SK-N-SH treated with all-trans-retinoic acid at 6 μM for 48 hours (cell line): Measurements from ENCODE around the gene UBA1.
A peak's percentile ranks its signal among the peaks of the same experiment; 100 is the strongest.

ENCODE experiments used
- ATAC-seq: fragments of 200-7000 bp; cut with Tn5 transposase; 3 replicates; pipeline ENCODE4 v1.9.1; 2020; ENCODE audit warnings: mild to moderate bottlenecking, moderate library complexity
- BACH2 ChIP-seq: fragments of 250-450 bp; sonication (Bioruptor Pico); IDR thresholded peaks from 2 replicates; pipeline ENCODE4 v1.9.0; 2021; ENCODE audit warnings: mild to moderate bottlenecking, borderline replicate concordance
- CREB5 ChIP-seq: fragments of 250-450 bp; sonication (Bioruptor Pico); IDR thresholded peaks from 2 replicates; pipeline ENCODE4 v1.5.1; 2020; ENCODE audit warnings: low read depth, mild to moderate bottlenecking, moderate library complexity
- CSDC2 ChIP-seq: fragments of 250-450 bp; sonication (Bioruptor Pico); IDR thresholded peaks from 2 replicates; pipeline ENCODE4 v1.5.0; 2020; ENCODE audit warnings: mild to moderate bottlenecking, moderate library complexity
- CSRNP3 ChIP-seq: fragments of 250-450 bp; sonication (Bioruptor Pico); IDR thresholded peaks from 2 replicates; pipeline ENCODE4 v1.5.1; 2021; ENCODE audit warnings: mild to moderate bottlenecking, moderate library complexity
- ESRRG ChIP-seq: fragments of 250-450 bp; sonication (Bioruptor Pico); IDR thresholded peaks from 2 replicates; pipeline ENCODE4 v1.6.1; 2021; ENCODE audit warnings: mild to moderate bottlenecking
- GLIS3 ChIP-seq: fragments of 250-450 bp; sonication (Bioruptor Pico); IDR thresholded peaks from 2 replicates; pipeline ENCODE4 v1.5.0; 2020; ENCODE audit warnings: mild to moderate bottlenecking, moderate library complexity
- OSR1 ChIP-seq: fragments of 250-450 bp; sonication (Bioruptor Pico); IDR thresholded peaks from 2 replicates; pipeline ENCODE4 v1.8.0; 2022; ENCODE audit warnings: moderate library complexity, mild to moderate bottlenecking, inconsistent platforms
- PPARA ChIP-seq: fragments of 250-450 bp; sonication (Bioruptor Pico); IDR thresholded peaks from 2 replicates; pipeline ENCODE4 v1.5.0; 2020; ENCODE audit warnings: mild to moderate bottlenecking, borderline replicate concordance
- RARB ChIP-seq: fragments of 250-450 bp; sonication (Bioruptor Pico); IDR thresholded peaks from 2 replicates; pipeline ENCODE4 v1.8.0; 2021; ENCODE audit warnings: mild to moderate bottlenecking, moderate library complexity
- SNAI2 ChIP-seq: fragments of 250-450 bp; sonication (Bioruptor Pico); IDR thresholded peaks from 2 replicates; pipeline ENCODE4 v1.5.0; 2020; ENCODE audit warnings: mild to moderate bottlenecking, moderate library complexity
- TSHZ2 ChIP-seq: fragments of 250-450 bp; sonication (Bioruptor Pico); IDR thresholded peaks from 2 replicates; pipeline ENCODE4 v1.5.0; 2020; ENCODE audit warnings: mild to moderate bottlenecking, moderate library complexity
- ZC3H10 ChIP-seq: fragments of 250-450 bp; sonication (Bioruptor Pico); IDR thresholded peaks from 2 replicates; pipeline ENCODE4 v1.5.1; 2021; ENCODE audit warnings: mild to moderate bottlenecking, moderate library complexity
- ZFP3 ChIP-seq: fragments of 250-450 bp; sonication (Bioruptor Pico); IDR thresholded peaks from 2 replicates; pipeline ENCODE4 v1.5.0; 2020; ENCODE audit warnings: mild to moderate bottlenecking, moderate library complexity
- ZFP30 ChIP-seq: fragments of 450-650 bp; formaldehyde crosslinking; IDR thresholded peaks from 2 replicates; pipeline ENCODE4 v1.5.0; 2022; ENCODE audit warnings: mild to moderate bottlenecking, moderate library complexity
- ZNF70 ChIP-seq: fragments of 450-650 bp; formaldehyde crosslinking; IDR thresholded peaks from 2 replicates; pipeline ENCODE4 v1.5.0; 2020; ENCODE audit warnings: mild to moderate bottlenecking, moderate library complexity
- ZNF8 ChIP-seq: fragments of 450-650 bp; formaldehyde crosslinking; IDR thresholded peaks from 2 replicates; pipeline ENCODE4 v1.5.0; 2020; ENCODE audit warnings: mild to moderate bottlenecking, moderate library complexity
- TF ChIP-seq, protein P1 (sequence below): fragments of 250-450 bp; sonication (Bioruptor Pico); IDR thresholded peaks from 2 replicates; pipeline ENCODE4 v1.8.0; 2020; ENCODE audit warnings: mild to moderate bottlenecking, moderate library complexity, borderline replicate concordance
- TF ChIP-seq, protein P2 (sequence below): fragments of 250-450 bp; sonication (Bioruptor Pico); IDR thresholded peaks from 2 replicates; pipeline ENCODE4 v1.8.0; 2021; ENCODE audit warnings: low read depth, mild to moderate bottlenecking, moderate library complexity, borderline replicate concordance

Gene UBA1

GRCh38 chrX:47204970-47205369 is 11.3 kb downstream of the UBA1 start:
- TF ChIP-seq ZNF70 (CRISPR knock-in tag) (no peak), CSDC2 (no peak), ZFP3 (CRISPR knock-in tag) (no peak), ZNF8 (CRISPR knock-in tag) (no peak)
- TF ChIP-seq, protein P1, sequence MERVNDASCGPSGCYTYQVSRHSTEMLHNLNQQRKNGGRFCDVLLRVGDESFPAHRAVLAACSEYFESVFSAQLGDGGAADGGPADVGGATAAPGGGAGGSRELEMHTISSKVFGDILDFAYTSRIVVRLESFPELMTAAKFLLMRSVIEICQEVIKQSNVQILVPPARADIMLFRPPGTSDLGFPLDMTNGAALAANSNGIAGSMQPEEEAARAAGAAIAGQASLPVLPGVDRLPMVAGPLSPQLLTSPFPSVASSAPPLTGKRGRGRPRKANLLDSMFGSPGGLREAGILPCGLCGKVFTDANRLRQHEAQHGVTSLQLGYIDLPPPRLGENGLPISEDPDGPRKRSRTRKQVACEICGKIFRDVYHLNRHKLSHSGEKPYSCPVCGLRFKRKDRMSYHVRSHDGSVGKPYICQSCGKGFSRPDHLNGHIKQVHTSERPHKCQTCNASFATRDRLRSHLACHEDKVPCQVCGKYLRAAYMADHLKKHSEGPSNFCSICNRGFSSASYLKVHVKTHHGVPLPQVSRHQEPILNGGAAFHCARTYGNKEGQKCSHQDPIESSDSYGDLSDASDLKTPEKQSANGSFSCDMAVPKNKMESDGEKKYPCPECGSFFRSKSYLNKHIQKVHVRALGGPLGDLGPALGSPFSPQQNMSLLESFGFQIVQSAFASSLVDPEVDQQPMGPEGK (CRISPR knock-in tag), result no peak
- peak; percentile 36; the same call in 1 of the 3 replicates for ATAC-seq

DNA sequence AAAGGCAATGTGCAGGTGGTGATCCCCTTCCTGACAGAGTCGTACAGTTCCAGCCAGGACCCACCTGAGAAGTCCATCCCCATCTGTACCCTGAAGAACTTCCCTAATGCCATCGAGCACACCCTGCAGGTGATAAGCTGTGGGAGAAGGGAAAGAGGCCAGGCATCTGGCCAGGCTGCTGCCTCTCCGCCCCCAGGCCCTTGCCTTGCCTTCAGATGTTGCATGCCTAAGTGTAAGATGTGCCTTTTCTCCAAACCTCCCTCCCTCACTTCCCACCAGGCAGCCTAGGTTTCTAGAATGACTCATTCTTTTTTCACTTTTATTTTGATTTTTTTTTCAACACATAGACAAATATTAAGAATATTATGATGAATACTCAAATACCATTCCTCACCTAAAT is 12.7 kb downstream of the UBA1 start:
- ATAC-seq, result peak; percentile 15; the same call in 1 of the 3 replicates
- no peak for TF ChIP-seq PPARA (CRISPR knock-in tag)

DNA sequence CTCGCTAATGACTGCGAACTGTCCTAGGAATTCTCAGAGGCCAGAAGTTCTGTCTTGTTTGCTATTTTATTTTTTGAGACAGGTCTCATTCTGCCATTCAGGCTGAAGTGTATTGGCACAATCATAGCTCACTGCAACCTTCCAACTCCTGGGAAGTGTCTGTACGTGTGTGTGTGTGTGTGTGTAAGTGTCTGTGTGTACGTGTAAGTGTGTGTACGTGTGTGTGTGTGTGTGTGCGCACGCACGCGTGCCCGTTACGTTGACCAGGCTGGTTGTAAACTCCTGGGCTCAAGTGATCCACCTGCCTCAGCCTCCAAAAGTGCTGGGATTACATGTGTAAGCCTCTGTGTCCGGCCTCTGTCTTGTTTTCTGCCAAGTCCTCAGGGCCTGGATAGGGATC is 14.5 kb downstream of the UBA1 start:
- no peak for ATAC-seq
- no peak for TF ChIP-seq GLIS3 (CRISPR knock-in tag)

- TF ChIP-seq ZC3H10 (CRISPR knock-in tag) (no peak), CREB5 (CRISPR knock-in tag) (no peak), ZNF8 (CRISPR knock-in tag) (no peak)
- ATAC-seq, result no peak
These were observed 16.0 kb downstream of the UBA1 start for GRCh38 chrX:47209508-47210238.

DNA sequence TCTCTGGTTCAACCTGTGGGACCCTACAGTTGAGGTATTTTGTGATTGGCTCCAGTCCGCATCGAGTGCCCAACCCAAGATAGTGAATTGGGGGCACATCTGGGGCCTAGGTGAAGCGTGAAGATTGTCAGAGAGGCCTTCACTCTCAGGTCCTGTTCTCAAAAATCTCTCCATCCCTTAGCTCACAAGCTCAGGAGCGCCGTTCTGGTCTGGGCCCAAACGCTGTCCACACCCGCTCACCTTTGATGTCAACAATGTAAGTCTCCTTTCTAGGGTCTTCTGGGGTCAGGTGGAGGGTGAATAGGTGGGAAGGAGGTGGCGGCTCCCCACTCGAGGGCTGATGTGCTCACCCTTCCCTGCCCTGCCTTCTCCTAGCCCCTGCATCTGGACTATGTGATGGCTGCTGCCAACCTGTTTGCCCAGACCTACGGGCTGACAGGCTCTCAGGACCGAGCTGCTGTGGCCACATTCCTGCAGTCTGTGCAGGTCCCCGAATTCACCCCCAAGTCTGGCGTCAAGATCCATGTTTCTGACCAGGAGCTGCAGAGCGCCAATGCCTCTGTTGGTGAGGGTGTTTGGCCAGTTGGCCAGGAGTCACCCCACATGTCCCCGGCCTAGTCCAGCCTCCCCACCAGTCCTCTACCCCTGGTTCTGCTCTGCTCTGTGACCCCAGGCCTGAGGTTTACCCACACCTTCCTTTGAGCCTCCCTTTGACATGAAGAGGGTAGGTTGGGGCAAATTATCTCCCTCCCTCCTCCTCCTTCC is 17.2 kb downstream of the UBA1 start:
- no peak for ATAC-seq
- no peak for TF ChIP-seq CSRNP3 (CRISPR knock-in tag)
- no peak for TF ChIP-seq ZFP30 (CRISPR knock-in tag)
- no peak for TF ChIP-seq TSHZ2 (CRISPR knock-in tag)
- no peak for TF ChIP-seq ZNF8 (CRISPR knock-in tag)
- no peak for TF ChIP-seq RARB
- no peak for TF ChIP-seq GLIS3 (CRISPR knock-in tag)
- TF ChIP-seq, protein P1 (CRISPR knock-in tag), result no peak
- TF ChIP-seq ESRRG (CRISPR knock-in tag), result no peak
- no peak for TF ChIP-seq SNAI2 (CRISPR knock-in tag)
- no peak for TF ChIP-seq OSR1 (CRISPR knock-in tag)
- no peak for TF ChIP-seq BACH2 (CRISPR knock-in tag)
- TF ChIP-seq ZNF70 (CRISPR knock-in tag), result no peak
- TF ChIP-seq, protein P2, sequence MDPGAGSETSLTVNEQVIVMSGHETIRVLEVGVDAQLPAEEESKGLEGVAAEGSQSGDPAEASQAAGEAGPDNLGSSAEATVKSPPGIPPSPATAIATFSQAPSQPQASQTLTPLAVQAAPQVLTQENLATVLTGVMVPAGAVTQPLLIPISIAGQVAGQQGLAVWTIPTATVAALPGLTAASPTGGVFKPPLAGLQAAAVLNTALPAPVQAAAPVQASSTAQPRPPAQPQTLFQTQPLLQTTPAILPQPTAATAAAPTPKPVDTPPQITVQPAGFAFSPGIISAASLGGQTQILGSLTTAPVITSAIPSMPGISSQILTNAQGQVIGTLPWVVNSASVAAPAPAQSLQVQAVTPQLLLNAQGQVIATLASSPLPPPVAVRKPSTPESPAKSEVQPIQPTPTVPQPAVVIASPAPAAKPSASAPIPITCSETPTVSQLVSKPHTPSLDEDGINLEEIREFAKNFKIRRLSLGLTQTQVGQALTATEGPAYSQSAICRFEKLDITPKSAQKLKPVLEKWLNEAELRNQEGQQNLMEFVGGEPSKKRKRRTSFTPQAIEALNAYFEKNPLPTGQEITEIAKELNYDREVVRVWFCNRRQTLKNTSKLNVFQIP (CRISPR knock-in tag), result no peak
- TF ChIP-seq ZFP3 (CRISPR knock-in tag), result no peak
- no peak for TF ChIP-seq PPARA (CRISPR knock-in tag)
- TF ChIP-seq CREB5 (CRISPR knock-in tag), result no peak
- TF ChIP-seq ZC3H10 (CRISPR knock-in tag), result no peak
